NCI-H748 (cell line): Measurements from ENCODE around the gene FYTTD1.

Source experiments
- DNase-seq: peaks from one replicate; lab custom pipeline; 2025; ENCODE audit not compliant: unreplicated experiment; lab: John Stamatoyannopoulos, UW

The FYTTD1 gene

DNA sequence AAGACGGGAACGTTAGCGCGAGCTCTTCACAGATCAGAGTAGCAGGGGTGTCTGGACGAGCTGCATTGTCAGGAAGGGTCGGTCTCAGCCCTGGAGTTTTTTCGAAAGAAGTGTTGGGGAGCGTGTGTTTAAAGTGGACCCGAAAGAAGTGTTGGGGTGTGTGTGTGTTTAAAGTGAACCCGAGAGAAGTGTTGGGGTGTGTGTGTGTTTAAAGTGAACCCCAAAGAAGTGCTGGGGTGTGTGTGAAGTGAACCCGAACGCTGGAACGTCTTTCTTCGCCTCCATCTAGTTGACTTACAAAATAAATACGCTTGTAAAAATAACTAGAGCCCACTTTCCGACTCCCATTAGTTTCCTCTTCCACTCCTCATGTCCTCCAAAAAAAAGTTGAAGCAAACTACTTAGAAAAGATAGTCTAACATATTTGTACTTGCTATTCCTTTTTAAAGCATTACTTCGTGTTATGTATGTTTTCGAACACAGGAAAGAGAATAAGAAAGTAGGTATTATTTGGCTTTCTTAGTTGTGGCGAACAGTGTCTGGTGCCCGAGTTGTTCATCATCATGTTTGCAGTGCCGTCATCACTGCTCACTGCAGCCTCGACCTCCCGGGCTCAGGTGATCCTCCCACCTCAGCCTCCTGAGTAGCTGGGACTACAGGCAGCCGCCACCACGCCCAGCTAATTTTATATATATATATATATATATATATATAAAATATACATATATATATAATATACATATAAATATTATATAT is 42.4 kb downstream of the FYTTD1 start:
- DNase-seq = no peak

GRCh38 chr3:197793247-197793646 is 43.6 kb downstream of the FYTTD1 start:
- DNase-seq = no peak

GRCh38 chr3:197794115-197794514 is 44.4 kb downstream of the FYTTD1 start:
- DNase-seq = no peak

GRCh38 chr3:197795200-197795599 is 45.5 kb downstream of the FYTTD1 start:
- DNase-seq = no peak

DNA sequence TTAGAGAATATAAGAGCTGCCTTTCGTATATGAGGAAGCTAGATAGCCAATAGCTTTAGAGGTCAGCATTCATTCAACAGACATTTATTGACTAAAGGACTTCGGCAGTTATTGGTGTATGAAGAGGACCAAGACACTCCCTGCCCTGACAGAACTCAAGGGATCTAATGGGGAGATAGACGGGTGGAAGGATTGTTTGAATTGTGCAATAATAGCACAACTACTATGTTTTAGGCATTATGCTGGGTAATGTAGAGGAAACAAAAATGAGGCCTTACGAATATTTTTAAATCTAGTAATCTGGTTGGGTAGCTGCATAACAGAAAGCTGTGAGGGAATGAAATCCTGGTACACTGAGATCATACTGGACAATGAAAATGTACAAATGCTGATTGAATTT is 46.4 kb downstream of the FYTTD1 start:
- DNase-seq = no peak

GRCh38 chr3:197798863-197799262 is 49.2 kb downstream of the FYTTD1 start:
- no peak for DNase-seq

DNA sequence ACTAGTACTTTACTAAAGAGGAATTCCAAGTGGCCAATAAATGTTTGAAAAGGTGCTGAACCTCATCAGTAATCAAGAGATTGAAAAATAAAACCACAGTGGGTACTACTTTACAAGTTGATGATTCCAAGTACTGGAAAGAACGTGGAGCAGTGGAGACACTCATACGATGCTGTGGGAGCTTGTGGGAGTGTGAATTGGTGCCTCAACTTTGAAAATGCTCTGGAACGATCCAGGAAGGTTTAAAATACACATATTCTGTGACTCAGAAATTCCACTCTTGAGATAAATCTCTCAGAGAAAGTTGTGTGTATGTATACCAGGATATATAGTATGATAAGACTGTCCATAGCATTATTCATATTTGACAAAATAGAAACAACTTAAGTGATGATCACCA is 50.7 kb downstream of the FYTTD1 start:
- no peak for DNase-seq

DNA sequence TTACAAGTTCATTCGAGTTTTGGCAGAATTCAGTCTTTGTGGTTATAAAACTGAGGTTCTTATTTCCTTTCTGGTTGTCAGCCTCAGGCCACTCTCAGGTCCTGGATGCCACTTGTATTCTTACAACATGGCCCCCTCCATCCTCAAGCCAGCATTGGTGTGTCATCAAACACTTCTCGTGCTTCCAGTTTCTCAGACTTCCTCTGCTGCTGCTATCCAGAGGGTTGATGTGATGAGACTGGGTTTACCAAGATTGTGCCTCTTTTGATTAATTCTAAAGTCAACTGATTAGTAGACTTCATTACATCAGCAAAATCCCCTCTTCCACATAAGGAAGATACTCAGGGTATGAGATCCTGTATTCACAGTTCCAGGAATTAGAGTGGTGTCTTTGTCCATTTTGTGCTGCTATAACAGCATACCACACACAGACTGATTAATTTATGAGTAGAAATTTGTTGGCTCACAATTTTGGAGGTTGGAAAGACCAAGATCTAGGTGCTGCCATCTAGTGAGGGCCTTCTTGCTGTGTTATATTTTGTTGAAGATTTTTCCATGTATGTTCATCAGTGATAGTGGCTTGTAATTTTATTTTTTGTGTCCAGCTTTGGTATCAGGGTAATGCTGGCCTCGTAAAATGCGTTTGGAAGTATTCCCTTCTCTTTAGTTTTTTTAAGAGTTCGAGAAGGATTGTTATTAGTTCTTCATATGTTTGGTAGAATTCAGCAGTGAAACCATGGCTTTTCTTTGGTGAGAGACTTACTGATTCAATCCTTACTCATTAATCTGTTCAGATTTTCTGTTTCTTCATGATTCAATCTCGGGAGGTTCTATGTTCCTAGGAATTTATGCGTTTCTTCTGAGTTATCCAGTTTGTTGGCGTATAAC is 52.5 kb downstream of the FYTTD1 start:
- DNase-seq = peak; percentile 8

DNA sequence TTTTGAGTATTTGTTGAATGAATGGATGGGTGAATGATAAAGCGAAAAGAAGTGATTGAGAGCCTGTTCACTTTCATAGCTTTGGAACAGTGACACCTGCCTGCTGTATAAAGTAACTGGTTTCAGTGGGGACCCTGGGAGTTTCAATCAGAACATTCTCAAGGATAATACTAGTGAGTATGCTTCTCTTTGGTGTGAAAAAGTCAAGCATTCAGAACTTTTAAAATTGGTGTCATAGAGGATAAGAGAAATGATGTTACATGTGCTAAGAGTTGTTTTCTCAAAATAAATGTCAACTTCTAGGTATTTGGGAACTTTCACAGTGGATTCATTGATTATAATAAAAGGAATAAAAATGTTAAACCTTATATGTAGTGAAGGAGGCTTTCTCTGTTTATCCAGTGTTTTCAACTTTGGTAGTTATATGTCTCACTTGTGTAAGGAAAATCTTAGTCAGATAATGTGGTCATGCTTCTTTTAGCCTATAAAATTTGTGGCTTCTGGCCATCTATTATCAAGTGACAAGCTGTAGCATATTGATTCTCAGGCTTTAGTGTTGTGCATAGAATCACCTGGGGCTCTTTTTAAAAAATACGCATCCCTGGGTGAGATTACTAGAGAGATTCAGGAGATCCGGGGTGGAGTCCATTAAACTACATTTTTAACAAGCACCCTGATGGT is 53.2 kb downstream of the FYTTD1 start:
- DNase-seq = no peak

GRCh38 chr3:197804511-197804910 is 54.8 kb downstream of the FYTTD1 start:
- no peak for DNase-seq

DNA sequence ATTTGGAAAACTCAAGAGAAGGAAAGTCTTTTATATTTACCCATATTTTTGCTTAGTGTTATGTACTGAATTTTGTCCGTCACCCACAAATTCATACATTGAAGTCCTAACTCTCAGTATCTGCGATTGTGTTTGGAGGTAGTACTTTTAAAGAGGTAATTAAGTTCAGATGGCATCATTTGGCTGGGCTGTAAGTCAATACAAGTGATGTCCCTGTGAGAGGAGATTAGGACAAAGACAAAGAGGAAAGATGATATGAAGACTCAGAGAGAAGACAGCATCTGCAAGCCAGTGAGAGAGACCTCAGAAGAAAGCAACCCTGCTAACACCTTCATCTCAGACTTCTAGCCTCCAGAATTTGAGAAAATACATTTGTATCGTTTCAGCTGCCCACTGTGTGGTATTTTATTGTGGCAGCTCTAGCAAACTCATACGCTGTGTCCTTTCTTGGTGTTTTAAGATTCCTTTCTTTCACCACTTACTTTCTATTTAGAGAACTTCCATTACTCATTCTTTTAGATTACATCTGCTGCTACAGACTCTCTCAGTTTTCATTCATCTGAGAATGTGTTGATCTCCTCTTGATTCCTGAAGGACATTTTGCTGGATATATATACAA is 58.4 kb downstream of the FYTTD1 start:
- DNase-seq = no peak

GRCh38 chr3:197809356-197810020 is 59.8 kb downstream of the FYTTD1 start:
- DNase-seq = no peak

GRCh38 chr3:197810901-197811300 is 61.2 kb downstream of the FYTTD1 start:
- DNase-seq = no peak

- DNase-seq = no peak
Measured at GRCh38 chr3:197811343-197811742, 61.7 kb downstream of the FYTTD1 start.

DNA sequence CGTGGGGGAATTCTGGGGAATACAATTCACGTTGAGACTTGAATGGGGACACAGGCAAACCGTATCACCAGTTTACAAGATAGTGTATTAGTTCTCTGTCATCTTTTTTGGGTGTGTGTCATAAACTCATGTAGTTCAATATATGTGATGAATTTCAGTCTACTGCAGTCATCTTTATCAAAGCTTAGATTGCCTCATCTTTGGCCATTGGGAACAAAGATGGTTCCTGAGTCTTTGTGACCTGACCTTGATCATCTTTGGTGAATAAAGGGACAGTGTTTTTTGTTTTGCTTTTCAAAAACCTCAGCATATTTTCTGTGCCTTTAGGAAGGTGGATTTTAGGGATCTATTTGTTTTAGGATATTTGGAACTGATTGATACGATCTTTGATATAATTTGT is 64.7 kb downstream of the FYTTD1 start:
- DNase-seq = no peak

DNA sequence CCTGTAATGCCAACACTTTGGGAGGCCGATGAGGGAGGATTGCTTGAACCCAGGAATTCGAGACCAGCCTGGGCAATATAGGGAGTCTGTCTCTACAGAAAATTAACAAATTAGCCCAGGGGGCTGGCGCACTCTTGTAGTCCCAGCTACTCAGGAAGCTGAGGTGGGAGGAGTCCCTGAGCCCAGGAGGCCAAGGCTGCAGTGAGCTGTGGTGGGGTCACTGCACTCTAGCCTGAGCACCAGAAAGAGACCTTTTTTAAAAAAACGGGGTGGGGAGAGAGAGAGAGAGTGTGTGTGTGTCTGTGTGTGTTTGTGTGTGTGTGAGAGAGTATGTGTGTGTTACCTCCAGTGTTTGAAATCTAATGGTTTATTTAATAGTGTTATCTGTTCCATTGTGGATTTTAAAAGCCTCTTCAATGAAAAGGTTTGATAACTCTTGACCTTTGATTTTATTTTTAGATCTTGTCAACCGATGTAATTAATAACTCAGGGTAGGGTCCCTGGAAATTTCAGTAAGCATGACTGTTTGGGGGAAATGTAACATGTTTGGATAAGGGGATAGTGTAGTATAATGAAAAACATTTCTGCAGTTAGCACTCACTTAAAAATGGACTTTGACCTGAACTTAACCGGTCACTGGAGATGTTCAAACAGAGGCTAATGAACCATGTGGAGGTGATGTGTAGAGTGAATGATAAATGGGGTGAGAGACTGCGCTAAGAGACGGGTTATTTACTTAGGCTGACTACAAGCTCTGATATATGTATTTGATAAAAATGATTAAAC is 71.1 kb downstream of the FYTTD1 start:
- DNase-seq = peak; percentile 5

DNA sequence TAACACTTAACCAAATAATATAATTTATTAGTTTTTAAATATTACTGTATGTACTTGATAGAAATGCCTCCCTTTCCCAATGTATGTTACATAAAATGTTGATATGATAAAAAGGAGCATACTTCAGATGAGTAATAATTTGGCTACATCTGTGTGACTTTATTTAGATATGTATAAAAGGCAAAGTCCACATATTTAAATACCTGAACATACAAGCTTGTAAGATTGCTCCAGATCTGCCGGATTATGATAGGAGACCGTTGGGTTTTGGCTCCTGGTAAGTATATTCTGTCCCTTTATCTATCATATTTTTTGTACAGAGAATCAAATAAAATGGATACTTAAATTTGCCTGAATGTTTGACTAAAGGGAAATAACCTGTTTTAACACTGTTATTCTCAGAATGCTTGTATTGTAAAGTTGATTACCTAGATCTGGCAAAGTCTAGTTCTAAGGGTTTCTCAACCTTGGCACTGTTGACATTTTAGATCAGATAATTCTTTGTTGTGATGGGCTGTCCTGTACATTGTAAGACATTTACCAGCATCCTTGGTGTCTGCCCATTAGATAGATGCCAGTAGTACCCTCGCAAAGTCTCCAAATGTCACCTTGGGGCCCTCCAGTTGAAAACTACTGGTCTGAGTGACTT is 79.8 kb downstream of the FYTTD1 start:
- no peak for DNase-seq

DNA sequence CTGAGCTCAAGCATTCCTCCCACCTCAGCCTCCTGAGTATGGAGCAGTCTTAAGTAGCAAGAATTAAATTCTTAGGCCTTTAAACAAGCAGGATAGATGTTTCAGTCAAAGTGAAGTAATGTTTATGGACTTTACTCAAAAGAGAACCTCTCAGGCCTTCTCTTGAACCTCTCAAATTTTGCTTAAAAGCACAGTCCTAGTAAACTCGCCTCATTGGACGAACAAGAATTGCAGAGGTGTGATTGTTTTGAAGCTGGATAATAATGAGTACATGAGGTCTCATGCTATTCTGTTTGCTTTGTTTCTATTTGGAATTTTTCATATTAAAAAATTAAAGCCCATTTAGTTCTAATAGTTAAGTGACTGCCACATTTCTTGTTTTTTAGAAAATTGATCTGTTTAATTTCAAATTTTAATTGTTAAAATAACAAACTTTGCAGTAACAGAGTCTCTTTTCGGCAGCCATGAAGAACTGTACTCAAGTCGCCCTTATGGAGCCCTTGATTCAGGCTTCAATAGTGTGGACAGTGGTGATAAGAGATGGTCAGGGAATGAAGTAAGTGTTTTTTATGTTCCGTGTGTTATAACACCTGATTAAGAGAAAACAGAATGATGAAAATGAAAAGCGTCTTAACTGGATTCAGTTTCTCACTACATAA is 80.8 kb downstream of the FYTTD1 start:
- DNase-seq = no peak

- no peak for DNase-seq
Measured at GRCh38 chr3:197830967-197831313, 81.3 kb downstream of the FYTTD1 start.
